Eye (tissue), 1 donor: ENCODE measurements around the gene PTP4A1.

ENCODE experiments used
- DNase-seq: peaks from one replicate; pipeline ENCODE4 v3.0.0-alpha.2; 2015

PTP4A1 gene

GRCh38 chr6:63558278-63558677, 14.0 kb upstream of the PTP4A1 start:
- no peak for DNase-seq

DNA sequence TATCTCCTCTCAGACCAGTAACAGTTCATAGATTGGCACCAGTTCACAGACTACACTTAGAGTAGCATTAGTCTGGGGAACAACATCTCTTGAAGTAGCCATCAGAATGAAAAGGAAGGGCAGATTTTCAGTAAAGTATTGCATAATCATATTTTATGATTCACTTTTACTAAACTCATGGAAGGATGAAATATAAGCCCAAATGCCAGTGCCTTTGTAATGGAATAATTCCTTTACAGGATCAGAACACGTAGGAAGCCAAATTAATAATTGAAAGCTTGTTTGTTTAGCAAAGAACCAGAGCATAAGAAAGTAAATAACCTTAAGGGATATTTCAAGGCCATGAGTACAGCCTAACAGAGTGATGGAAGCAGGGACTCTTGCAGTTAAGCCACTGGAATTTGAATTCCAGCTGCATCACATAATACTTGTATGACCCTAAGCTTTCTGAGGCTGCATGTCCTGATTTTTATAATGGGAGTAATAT, 11.4 kb upstream of the PTP4A1 start:
- DNase-seq, result no peak

GRCh38 chr6:63561288-63561687, 11.0 kb upstream of the PTP4A1 start:
- DNase-seq, result no peak

DNA sequence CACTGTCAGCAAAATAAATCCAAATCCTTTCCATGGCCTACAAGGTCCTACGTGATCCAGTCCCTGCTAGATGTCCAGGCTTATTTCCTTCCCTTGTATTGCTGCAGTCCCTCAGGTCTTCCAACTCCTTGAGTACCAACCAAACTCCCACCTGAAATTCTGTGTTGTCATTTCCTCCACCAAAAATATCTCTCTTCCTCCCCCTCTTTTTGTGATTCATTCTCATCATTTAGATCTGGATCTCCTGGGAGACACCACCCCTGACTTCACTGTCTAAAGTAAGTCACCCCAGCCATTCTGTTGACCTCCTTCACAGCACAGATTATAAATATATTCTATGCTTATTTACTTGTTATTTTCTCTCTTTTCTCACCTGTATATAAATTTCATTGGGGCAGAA, 9.0 kb upstream of the PTP4A1 start:
- DNase-seq, result no peak

DNA sequence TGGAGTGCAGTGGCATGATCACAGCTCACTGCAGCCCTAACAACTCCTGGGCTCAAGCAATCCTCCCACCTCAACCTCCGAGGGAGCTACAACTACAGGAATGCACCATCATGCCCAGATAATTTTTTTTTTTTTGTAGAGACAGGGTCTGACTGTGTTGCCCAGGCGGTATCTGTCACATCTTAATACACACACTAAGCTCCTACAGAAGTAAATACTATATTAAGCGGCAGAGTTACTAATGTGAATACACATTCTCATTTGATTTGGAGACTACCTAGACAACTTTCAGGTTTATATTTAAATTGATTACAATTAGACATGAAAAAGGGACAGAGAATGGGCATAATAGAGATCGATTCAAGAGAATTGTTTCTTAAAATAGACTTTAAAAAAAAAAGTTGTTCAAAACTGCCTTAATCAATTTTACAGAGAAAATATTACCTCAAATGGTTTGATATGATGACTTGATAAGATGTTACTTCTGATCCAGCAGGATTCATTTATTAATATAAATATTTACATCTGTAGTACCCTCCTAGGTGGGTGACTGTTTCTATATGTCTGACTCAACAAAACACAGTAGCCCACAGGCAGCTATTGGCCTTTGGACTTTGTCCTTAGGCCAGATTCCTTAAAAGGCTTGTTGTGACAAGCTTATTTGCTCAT, 7.1 kb upstream of the PTP4A1 start:
- no peak for DNase-seq

DNA sequence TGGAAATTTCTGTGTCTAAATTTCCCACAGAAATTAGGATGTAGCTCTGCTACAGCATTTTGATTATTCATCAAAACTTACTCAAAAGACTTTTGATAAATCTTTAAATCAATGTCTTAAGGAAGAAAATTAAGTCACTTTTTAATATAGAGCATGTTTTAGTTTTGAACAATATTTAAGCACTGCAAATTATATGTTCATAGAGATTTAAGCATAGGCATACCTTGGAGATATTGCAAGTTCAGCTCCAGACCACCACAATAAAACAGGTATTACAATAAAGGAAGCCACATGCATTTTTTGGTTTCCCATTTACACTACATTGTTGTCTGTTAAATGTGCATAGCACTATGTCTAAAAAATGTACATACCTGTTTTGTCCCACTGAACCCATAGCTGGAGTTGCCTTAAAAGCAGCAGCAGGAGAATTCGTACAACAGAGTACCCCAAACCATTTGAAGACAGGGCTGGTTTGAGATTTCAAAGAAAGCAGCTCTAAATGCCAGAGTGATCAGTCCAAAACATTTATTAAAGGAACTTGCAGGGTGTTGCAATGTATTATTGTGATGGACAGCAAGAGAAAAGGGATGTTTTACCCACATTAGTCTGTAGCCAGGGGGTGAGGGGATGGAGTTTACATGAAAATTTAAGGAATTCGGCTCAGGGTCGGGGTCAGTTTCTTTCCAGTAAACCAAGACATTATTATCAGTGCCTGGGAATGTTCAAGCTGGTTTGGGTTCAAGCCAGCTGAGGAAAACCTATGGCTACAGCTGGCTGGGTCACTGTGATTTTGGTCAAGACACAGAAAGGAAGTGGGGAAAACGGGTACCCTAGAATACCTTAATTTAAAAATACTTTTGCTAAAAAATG, 6.3 kb upstream of the PTP4A1 start:
- no peak for DNase-seq

GRCh38 chr6:63567966-63568365, 4.3 kb upstream of the PTP4A1 start:
- DNase-seq, result no peak

- no peak for DNase-seq
Measured at GRCh38 chr6:63571361-63572043, 778 bp upstream of the PTP4A1 start.

GRCh38 chr6:63572747-63573075, 431 bp downstream of the PTP4A1 start:
- no peak for DNase-seq

DNA sequence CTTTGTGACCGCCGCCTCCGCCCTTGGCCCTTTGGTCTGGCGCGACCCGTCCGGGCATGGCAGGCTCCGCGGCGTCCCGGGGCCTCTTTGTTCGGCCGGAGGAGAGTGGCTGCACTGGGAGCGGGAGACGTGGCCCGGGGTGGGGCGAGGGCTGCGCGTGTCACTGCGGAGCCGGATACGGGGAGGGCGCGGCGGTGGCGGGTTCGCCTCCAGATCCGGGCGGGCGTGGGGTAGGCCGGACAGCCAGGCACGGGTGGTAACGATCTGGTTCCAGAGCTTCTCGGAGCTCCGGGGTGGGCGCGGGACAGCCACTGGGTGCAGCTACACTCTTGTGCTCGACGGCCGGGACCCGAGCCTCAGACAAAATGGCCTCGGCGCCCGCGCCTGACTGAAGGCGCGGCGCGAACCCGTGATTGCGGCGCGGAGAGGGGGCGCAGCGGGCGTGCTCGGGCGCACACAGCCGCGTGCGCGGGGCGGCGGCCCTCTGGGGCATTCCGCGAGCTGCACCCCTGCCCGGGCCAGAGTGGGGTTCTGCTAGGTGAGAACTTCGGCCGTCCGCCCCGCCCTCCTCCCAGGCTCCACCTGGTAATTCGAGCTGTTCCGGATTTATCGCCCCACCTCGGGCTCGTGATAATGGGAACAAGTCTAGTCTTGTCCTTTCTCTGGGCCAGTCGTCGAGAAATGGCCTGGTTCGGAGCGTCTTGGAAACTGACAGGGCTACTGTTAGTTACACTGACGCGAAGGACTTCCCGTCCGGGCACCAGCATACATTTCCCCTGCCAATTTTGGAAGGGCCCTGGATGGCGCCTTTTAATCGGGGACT, 1.0 kb downstream of the PTP4A1 start:
- peak; percentile 90 for DNase-seq

DNA sequence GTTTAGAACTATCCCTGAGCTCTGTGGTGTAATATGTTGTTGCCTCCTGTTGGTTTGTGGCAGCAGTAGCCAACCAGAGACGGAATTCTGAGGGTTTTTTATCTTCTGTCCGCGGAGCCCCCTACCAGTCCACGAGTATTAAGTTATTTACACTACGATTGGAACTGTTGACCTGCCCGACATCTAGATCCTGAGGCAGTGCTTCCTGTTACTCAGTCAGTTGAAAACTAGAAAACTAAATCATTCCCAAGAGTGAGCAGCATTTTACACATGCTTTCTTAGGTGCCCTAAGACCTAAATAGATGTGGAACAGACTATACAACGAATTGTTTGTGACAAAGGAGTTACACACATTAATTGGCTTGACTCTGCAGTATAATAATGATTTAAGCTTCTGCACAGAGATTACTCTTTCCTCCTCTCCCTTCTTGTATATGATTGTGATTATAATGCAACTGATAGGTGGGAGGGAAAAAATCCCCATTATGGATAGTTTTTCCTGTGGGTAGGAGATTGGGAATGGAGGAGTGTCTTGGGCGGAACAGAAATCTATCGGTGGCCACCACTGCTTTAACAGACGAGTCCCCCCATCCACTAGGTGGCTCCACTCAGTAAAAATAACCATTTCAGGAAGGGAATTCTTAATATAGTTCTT, 1.7 kb downstream of the PTP4A1 start:
- DNase-seq, result peak; percentile 82

DNA sequence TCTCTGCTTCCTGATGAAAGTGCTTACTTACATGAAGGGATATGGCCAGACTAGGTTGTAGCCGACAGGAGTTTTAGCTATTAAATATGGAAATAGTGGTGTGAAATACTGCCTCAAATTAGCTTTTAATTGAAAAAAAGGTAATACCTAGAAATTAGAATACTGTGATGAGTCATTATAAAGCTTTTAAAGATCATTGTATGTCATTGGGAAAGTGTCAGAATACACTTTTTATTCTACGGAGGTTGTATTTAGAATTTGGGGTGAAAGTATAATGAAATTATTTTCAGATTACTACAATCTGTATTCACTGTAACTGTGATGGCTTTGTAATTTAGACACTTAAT, 2.2 kb downstream of the PTP4A1 start:
- no peak for DNase-seq

DNA sequence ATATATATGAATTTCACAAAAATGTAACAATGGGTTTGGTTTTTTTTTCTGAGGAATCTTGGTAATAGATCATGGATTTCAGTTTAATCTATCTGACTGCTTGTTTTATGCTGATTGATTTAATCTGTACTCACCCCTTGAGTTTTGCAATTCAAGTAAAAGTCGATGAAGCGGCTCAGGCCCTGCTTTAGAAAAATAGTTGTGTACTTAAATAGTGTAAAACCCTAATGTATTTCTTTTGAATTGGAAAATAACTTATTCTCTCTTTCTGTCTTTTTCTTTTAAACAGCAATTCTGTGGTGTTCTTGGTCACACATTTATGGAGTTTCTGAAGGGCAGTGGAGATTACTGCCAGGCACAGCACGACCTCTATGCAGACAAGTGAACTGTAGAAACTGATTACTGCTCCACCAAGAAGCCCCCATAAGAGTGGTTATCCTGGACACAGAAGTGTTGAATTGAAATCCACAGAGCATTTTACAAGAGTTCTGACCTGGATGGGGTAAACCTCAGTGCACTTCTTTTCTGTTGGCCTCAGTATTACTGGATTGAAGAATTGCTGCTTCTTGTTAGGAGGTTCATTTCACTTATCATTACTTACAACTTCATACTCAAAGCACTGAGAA, 4.0 kb downstream of the PTP4A1 start:
- no peak for DNase-seq

GRCh38 chr6:63576985-63577712, 4.9 kb downstream of the PTP4A1 start:
- no peak for DNase-seq

DNA sequence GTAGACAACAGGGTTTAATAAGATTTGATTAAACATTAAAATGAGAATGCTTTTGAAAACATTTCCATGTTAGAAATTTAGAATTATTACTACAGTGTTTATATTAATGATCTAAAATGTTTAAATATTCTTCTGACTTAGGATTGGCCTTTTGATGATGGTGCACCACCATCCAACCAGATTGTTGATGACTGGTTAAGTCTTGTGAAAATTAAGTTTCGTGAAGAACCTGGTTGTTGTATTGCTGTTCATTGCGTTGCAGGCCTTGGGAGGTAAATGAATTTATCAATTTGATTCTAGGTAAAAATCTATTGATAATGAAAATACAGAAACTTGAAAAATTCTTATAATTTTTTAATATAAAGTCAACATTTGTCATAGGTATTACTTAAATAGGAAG, 6.5 kb downstream of the PTP4A1 start:
- no peak for DNase-seq

- DNase-seq, result no peak
Measured at GRCh38 chr6:63579937-63580703, 7.8 kb downstream of the PTP4A1 start.

- DNase-seq, result no peak
Measured at GRCh38 chr6:63580704-63580961, 8.4 kb downstream of the PTP4A1 start.

- no peak for DNase-seq
Measured at GRCh38 chr6:63581355-63582013, 9.2 kb downstream of the PTP4A1 start.

DNA sequence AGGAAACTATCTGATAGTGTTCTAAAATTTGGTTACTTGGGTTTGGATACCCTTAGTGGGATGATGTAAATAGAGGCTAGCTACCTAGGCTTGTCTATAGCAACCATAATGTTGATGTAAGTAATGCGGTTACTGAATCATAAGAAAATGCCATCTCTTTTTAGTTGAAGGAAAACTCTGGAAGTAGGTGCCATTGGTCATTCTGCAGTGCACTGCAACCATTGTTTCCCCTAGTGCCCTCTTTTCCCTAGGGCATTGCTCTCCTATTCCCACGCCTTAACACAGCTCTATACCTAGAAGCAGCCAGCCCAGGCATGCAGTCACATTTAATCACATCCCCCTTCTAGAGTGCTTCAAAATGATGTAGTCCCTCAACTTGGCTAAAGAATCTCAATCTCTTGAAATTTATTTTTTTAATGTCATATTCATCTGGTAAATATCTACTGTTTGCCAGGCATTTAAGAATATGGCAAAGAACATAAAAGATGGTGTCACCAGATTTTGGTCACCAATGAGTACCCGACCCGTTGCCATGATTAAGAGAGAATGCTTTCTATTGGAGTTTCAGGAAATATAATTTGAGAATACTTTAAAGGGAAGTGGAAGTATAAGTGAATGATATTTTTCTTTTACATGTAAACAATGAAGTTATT, 10.4 kb downstream of the PTP4A1 start:
- no peak for DNase-seq

GRCh38 chr6:63584125-63584514, 11.8 kb downstream of the PTP4A1 start:
- DNase-seq, result no peak
